Panc1 (cell line): ENCODE data around the gene CYP27C1. TPM values are rescaled to one million over a fixed set of nuclear protein-coding genes. Genes with fewer than 3 reads are reported as not detected.

Experiments used
- ATAC-seq: fragments of 200-7000 bp; cut with Tn5 transposase; 2 replicates; pipeline ENCODE4 v1.9.1; 2020; ENCODE audit warnings: mild to moderate bottlenecking, moderate library complexity
- BruUV-seq: library from RNA; stranded (reverse); fragments of 400-500 nt; replicated peaks from 2 replicates; lab custom pipeline; 2021; lab: Mats Ljungman, UMichigan
- CTCF ChIA-PET: fragments of 300-600 bp; sonication (Branson Sonifier 250); formaldehyde crosslinking; loops from one replicate; lab custom pipeline; 2022; ENCODE audit warnings: antibody characterized with exemption; lab: Charles Lee
- POLR2A ChIA-PET: fragments of 300-600 bp; sonication (Branson Sonifier 250); formaldehyde crosslinking; loops from one replicate; lab custom pipeline; 2022; ENCODE audit warnings: antibody characterized with exemption; lab: Charles Lee
- DNase-seq: peaks from one replicate; pipeline ENCODE4 v3.0.0-alpha.2; 2010; ENCODE audit warnings: low read depth, low spot score
- H3K27ac ChIP-seq: 2 replicates; pipeline ENCODE4 v1.5.1; 2011; ENCODE audit warnings: mild to moderate bottlenecking, low read length, inconsistent platforms
- H3K27me3 ChIP-seq: fragments of 200-500 bp; sonication (Bioruptor generic); 2 replicates; pipeline ENCODE4 v1.6.0; 2014; ENCODE audit warnings: low read length, inconsistent platforms; ENCODE audit not compliant: control insufficient read depth, insufficient read depth
- H3K36me3 ChIP-seq: fragments of 200-500 bp; sonication (Bioruptor generic); 2 replicates; pipeline ENCODE4 v1.5.1; 2014; ENCODE audit warnings: inconsistent platforms, mild to moderate bottlenecking, low read length, moderate library complexity; ENCODE audit not compliant: control insufficient read depth, insufficient read depth
- H3K4me1 ChIP-seq: 2 replicates; pipeline ENCODE4 v1.5.1; 2011; ENCODE audit warnings: inconsistent platforms, mild to moderate bottlenecking, low read length, moderate library complexity; ENCODE audit not compliant: control insufficient read depth, insufficient read depth
- H3K4me3 ChIP-seq, 2 experiments: 2 replicates each; pipeline ENCODE4 v1.5.1; 2011 to 2012; ENCODE audit warnings: low read depth in 2 of 2, low read length in 2 of 2, mild to moderate bottlenecking in 2 of 2, inconsistent platforms in 1 of 2, moderate library complexity in 1 of 2
- H3K9me3 ChIP-seq: fragments of 200-500 bp; sonication (Bioruptor generic); 2 replicates; pipeline ENCODE4 v1.5.1; 2014; ENCODE audit warnings: low read depth, mild to moderate bottlenecking, inconsistent platforms, low read length, moderate library complexity; ENCODE audit not compliant: control insufficient read depth, insufficient read depth
- POLR2AphosphoS5 ChIP-seq: IDR thresholded peaks from 2 replicates; pipeline ENCODE4 v1.6.1; 2012; ENCODE audit warnings: mild to moderate bottlenecking, low read depth, low read length, moderate library complexity
- REST ChIP-seq, 2 experiments: IDR thresholded peaks; 2 replicates each; pipeline ENCODE4 v1.6.1; 2011 to 2012; ENCODE audit warnings: low read depth in 2 of 2, control low read depth in 1 of 2, low read length in 1 of 2, mild to moderate bottlenecking in 1 of 2, moderate library complexity in 1 of 2; ENCODE audit not compliant: insufficient read depth in 1 of 2
- SIN3A ChIP-seq: IDR thresholded peaks from 2 replicates; pipeline ENCODE4 v1.6.1; 2012; ENCODE audit warnings: low read depth, mild to moderate bottlenecking, low read length, moderate library complexity, borderline replicate concordance; ENCODE audit not compliant: insufficient read depth
- TCF7L2 ChIP-seq: IDR thresholded peaks from 2 replicates; pipeline ENCODE4 v1.6.1; 2011; ENCODE audit warnings: mild to moderate bottlenecking, low read depth, low read length, inconsistent platforms
- in situ Hi-C: cut with HindIII; loops from 2 replicates; pipeline ENCODE4 v1.10.0; 2016; ENCODE audit warnings: low sequenced_read_pairs, low pct_unique_long_range_greater_than_20kb
- intact Hi-C: fragments of 100-400 bp; cut with micrococcal nuclease; formaldehyde crosslinking; loops from one replicate; pipeline ENCODE4 v1.10.0; 2022; ENCODE audit not compliant: unreplicated experiment
- total RNA-seq: library from RNA; stranded (reverse); gene quantifications from one replicate; pipeline ENCODE4 v1.2.1, GENCODE V29; 2021; ENCODE audit not compliant: unreplicated experiment
- TF ChIP-seq, protein P1 (sequence below): fragments of 450-650 bp; IDR thresholded peaks from 2 replicates; pipeline ENCODE4 v1.5.1; 2017; ENCODE audit warnings: mild to moderate bottlenecking

The CYP27C1 gene
- total RNA-seq, 1 experiment from 2014 or later = 5.7 TPM

DNA sequence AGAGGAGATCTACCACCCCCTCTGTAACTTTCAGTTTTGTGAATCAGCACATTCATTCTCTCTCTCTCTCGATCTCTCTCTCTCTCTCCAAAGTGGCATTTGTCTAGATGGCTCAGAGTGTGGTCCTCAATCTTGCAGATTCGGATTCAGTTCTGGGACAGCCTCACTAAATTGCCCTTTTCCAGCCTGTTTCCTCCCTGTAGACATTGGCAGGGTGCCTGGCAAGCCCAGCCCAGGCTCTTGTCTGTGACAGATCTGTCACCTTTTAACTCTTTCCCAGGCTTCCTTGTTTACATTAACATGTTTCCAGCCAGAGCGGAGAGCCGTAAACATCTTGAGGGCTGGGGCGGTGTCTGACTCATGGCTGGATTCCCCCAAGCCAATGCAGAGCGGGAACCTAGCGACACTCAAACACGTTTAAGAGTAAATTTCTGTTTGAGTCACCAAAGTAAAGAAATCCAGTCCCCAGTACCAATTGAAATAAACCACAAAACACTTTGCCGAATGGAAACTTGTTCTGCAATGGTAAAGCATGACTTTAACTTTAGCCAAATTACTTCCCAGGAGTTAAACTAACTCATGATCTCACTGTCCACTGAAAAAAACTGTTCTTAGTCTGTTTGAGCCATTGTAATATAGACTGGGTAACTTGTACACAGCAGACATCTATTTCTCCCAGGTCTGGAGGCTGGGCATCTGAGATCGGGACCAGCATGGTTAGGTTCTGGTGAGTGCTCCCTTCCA, 6.6 kb upstream of the CYP27C1 start:
- POLR2A ChIA-PET = no interaction called here
- CTCF ChIA-PET = no interaction called here
- ATAC-seq = peak; percentile 96
- TF ChIP-seq TCF7L2 (peak; percentile 19; the same call in 1 of the 2 replicates), POLR2AphosphoS5 (peak; percentile 64; the same call in 1 of the 2 replicates)
- TF ChIP-seq, protein P1, sequence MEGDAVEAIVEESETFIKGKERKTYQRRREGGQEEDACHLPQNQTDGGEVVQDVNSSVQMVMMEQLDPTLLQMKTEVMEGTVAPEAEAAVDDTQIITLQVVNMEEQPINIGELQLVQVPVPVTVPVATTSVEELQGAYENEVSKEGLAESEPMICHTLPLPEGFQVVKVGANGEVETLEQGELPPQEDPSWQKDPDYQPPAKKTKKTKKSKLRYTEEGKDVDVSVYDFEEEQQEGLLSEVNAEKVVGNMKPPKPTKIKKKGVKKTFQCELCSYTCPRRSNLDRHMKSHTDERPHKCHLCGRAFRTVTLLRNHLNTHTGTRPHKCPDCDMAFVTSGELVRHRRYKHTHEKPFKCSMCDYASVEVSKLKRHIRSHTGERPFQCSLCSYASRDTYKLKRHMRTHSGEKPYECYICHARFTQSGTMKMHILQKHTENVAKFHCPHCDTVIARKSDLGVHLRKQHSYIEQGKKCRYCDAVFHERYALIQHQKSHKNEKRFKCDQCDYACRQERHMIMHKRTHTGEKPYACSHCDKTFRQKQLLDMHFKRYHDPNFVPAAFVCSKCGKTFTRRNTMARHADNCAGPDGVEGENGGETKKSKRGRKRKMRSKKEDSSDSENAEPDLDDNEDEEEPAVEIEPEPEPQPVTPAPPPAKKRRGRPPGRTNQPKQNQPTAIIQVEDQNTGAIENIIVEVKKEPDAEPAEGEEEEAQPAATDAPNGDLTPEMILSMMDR = no peak
- Histone ChIP-seq H3K4me3 (peak overlapping the region; percentile 17 to 47), H3K27me3 (no peaks in the 10 kb centered on the region), H3K36me3 (no peaks in the 10 kb centered on the region), H3K4me1 (peaks cover 30% of the 10 kb centered on the region), H3K9me3 (no peaks in the 10 kb centered on the region), H3K27ac (peak overlapping the region; percentile 51)
- peak; percentile 78 for DNase-seq
- intact Hi-C loops = no loop called here
- in situ Hi-C loops = no loop called here
- BruUV-seq = no TSS peak

DNA sequence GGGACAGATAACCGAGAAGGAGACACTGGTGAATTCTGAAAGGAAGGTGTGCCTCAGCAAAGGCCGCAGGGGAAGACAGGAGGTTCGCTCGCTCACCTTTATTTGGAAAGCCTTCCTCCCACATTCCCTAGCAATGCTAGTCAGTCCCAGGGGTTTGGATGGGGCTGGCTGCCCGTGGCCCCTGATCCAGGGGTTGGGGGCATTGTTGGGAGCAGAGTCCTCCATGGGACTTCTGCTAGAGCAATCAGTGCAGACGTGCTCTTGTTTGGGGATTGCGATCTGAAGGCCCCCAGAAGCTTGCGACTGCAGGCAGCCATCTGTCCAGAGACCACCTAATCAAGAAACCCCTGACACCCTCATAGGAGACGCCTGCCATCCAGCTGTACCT, 6.0 kb upstream of the CYP27C1 start:
- no peaks in the 10 kb centered on the region for H3K27me3 ChIP-seq
- H3K9me3 ChIP-seq = no peaks in the 10 kb centered on the region
- no peaks in the 10 kb centered on the region for H3K36me3 ChIP-seq
- TF ChIP-seq SIN3A = no peak
- TF ChIP-seq, protein P1 = no peak
- TF ChIP-seq REST (IDR thresholded peaks at IDR 0.05; ENCODE audit: insufficient read depth in 1 of 2, low read depth in 2 of 2, low read length in 1 of 2) = no peak
- no peak for TF ChIP-seq POLR2AphosphoS5
- TF ChIP-seq TCF7L2 = no peak
- peak overlapping the region; percentile 17 to 47 for H3K4me3 ChIP-seq
- CTCF ChIA-PET = no interaction called here
- ATAC-seq (peak; percentile 6; the same call in 1 of the 2 replicates), DNase-seq (no peak)
- H3K4me1 ChIP-seq = peaks cover 30% of the 10 kb centered on the region
- intact Hi-C loops (no loop called here), in situ Hi-C loops (no loop called here)
- POLR2A ChIA-PET = no interaction called here
- peak overlapping the region; percentile 51; the same call in 1 of the 2 replicates for H3K27ac ChIP-seq
- no TSS peak for BruUV-seq
